H9 (cell line): ENCODE measurements around the gene CC2D2B. TPM values are rescaled to one million over a fixed set of nuclear protein-coding genes. Genes with fewer than 3 reads are reported as not detected.

Experiments
- DNase-seq: peaks from one replicate; pipeline ENCODE4 v3.0.0-alpha.2; 2017
- H2AFZ ChIP-seq: one replicate; pipeline ENCODE4 v1.6.1; 2013; ENCODE audit warnings: mild to moderate bottlenecking, low read length, control low read depth, moderate library complexity
- H2AK5ac ChIP-seq: 2 replicates; pipeline ENCODE4 v1.6.1; 2013; ENCODE audit warnings: low read length, control low read depth, mixed read lengths; ENCODE audit not compliant: insufficient read length
- H2BK120ac ChIP-seq: one replicate; pipeline ENCODE4 v1.6.1; 2013; ENCODE audit warnings: low read depth, mild to moderate bottlenecking, low read length, control low read depth, inconsistent platforms; ENCODE audit not compliant: poor library complexity, severe bottlenecking
- H2BK12ac ChIP-seq: 2 replicates; pipeline ENCODE4 v1.6.1; 2013; ENCODE audit warnings: low read length, control low read depth, mixed read lengths, low read depth; ENCODE audit not compliant: insufficient read length
- H2BK15ac ChIP-seq: 2 replicates; pipeline ENCODE4 v1.6.1; 2013; ENCODE audit warnings: low read depth, low read length, control low read depth
- H2BK20ac ChIP-seq: one replicate; pipeline ENCODE4 v1.6.1; 2013; ENCODE audit warnings: low read depth, mild to moderate bottlenecking, low read length, control low read depth, inconsistent platforms; ENCODE audit not compliant: poor library complexity, severe bottlenecking
- H2BK5ac ChIP-seq: 2 replicates; pipeline ENCODE4 v1.6.1; 2013; ENCODE audit warnings: low read length, control low read depth, mixed read lengths; ENCODE audit not compliant: insufficient read length
- H3K14ac ChIP-seq: 2 replicates; pipeline ENCODE4 v1.6.1; 2013; ENCODE audit warnings: low read length, control low read depth; ENCODE audit not compliant: insufficient read depth
- H3K18ac ChIP-seq: 2 replicates; pipeline ENCODE4 v1.6.1; 2013; ENCODE audit warnings: low read depth, mild to moderate bottlenecking, mixed read lengths, low read length, control low read depth; ENCODE audit not compliant: insufficient read length
- H3K23ac ChIP-seq: 2 replicates; pipeline ENCODE4 v1.6.1; 2013; ENCODE audit warnings: low read length, control low read depth, mixed read lengths, low read depth; ENCODE audit not compliant: insufficient read length
- H3K23me2 ChIP-seq: 2 replicates; pipeline ENCODE4 v1.6.1; 2013; ENCODE audit warnings: low read depth, mild to moderate bottlenecking, mixed read lengths, low read length, control low read depth; ENCODE audit not compliant: insufficient read length, poor library complexity, severe bottlenecking
- H3K27ac ChIP-seq: 2 replicates; pipeline ENCODE4 v1.5.1; 2013; ENCODE audit warnings: low read length, control low read depth, mixed read lengths, low read depth; ENCODE audit not compliant: insufficient read length
- H3K27me3 ChIP-seq: 2 replicates; pipeline ENCODE4 v1.6.1; 2013; ENCODE audit warnings: low read length, control low read depth, inconsistent platforms; ENCODE audit not compliant: insufficient read depth
- H3K4ac ChIP-seq: 2 replicates; pipeline ENCODE4 v1.6.1; 2013; ENCODE audit warnings: low read depth, mild to moderate bottlenecking, control low read depth, inconsistent platforms, low read length, moderate library complexity
- H3K4me1 ChIP-seq: 2 replicates; pipeline ENCODE4 v1.6.1; 2013; ENCODE audit warnings: low read length, control low read depth, inconsistent platforms; ENCODE audit not compliant: insufficient read depth
- H3K4me2 ChIP-seq: 2 replicates; pipeline ENCODE4 v1.6.1; 2013; ENCODE audit warnings: low read length, control low read depth, mixed read lengths; ENCODE audit not compliant: insufficient read length, insufficient read depth
- H3K56ac ChIP-seq: 2 replicates; pipeline ENCODE4 v1.6.1; 2013; ENCODE audit warnings: low read depth, mild to moderate bottlenecking, mixed read lengths, low read length, control low read depth; ENCODE audit not compliant: insufficient read length
- H3K79me1 ChIP-seq: 2 replicates; pipeline ENCODE4 v1.6.1; 2013; ENCODE audit warnings: low read depth, mild to moderate bottlenecking, moderate library complexity, low read length, control low read depth, inconsistent platforms; ENCODE audit not compliant: insufficient read depth, poor library complexity, severe bottlenecking
- H3K79me2 ChIP-seq: 2 replicates; pipeline ENCODE4 v1.6.1; 2013; ENCODE audit warnings: low read length, control low read depth, inconsistent platforms; ENCODE audit not compliant: insufficient read depth
- H3K9ac ChIP-seq: 2 replicates; pipeline ENCODE4 v1.6.1; 2013; ENCODE audit warnings: low read length, control low read depth, mixed read lengths; ENCODE audit not compliant: insufficient read length; ENCODE audit errors: extremely low read depth
- H3K9me3 ChIP-seq: one replicate; pipeline ENCODE4 v1.6.1; 2013; ENCODE audit warnings: low read depth, low read length, inconsistent platforms; ENCODE audit not compliant: control insufficient read depth
- H3T11ph ChIP-seq: one replicate; pipeline ENCODE4 v1.6.1; 2013; ENCODE audit warnings: mild to moderate bottlenecking, low read length, control low read depth, inconsistent platforms
- H4K20me1 ChIP-seq: one replicate; pipeline ENCODE4 v1.6.1; 2013; ENCODE audit not compliant: control insufficient read depth, insufficient read length, insufficient read depth
- H4K5ac ChIP-seq: 2 replicates; pipeline ENCODE4 v1.6.1; 2013; ENCODE audit warnings: low read depth, mild to moderate bottlenecking, mixed read lengths, low read length, control low read depth; ENCODE audit not compliant: insufficient read length
- H4K8ac ChIP-seq: replicated peaks from 2 replicates; pipeline ENCODE4 v1.6.1; 2013; ENCODE audit warnings: low read length, control low read depth, mixed read lengths, low read depth; ENCODE audit not compliant: insufficient read length
- H4K91ac ChIP-seq: 2 replicates; pipeline ENCODE4 v1.6.1; 2013; ENCODE audit warnings: low read depth, mild to moderate bottlenecking, moderate library complexity, mixed read lengths, low read length, control low read depth; ENCODE audit not compliant: insufficient read length
- H3K27ac Mint-ChIP-seq, 3 experiments: 2 replicates in 2 of 3; 3 replicates in 1 of 3; pipeline ENCODE4 v1.8.0; 2020 to 2021; ENCODE audit warnings: mixed read lengths in 3 of 3, mild to moderate bottlenecking in 1 of 3, moderate library complexity in 1 of 3
- H3K27me3 Mint-ChIP-seq: 2 replicates; pipeline ENCODE4 v1.8.0; 2021; ENCODE audit warnings: low read depth, mild to moderate bottlenecking, moderate library complexity, mixed read lengths
- H3K36me3 Mint-ChIP-seq, 3 experiments: 2 replicates in 2 of 3; 3 replicates in 1 of 3; pipeline ENCODE4 v1.8.0; 2020 to 2021; ENCODE audit warnings: low read depth in 3 of 3, mixed read lengths in 3 of 3; ENCODE audit not compliant: insufficient read depth in 1 of 3
- H3K4me1 Mint-ChIP-seq, 2 experiments: 2 replicates each; pipeline ENCODE4 v1.8.0; 2020; ENCODE audit warnings: mixed read lengths in 2 of 2
- H3K4me3 Mint-ChIP-seq, 2 experiments: 2 replicates in 1 of 2; 3 replicates in 1 of 2; pipeline ENCODE4 v1.8.0; 2020 to 2021; ENCODE audit warnings: mild to moderate bottlenecking in 2 of 2, mixed read lengths in 2 of 2, moderate library complexity in 1 of 2
- H3K9me3 Mint-ChIP-seq, 2 experiments: 2 replicates in 1 of 2; 3 replicates in 1 of 2; pipeline ENCODE4 v1.8.0; 2020; ENCODE audit warnings: mild to moderate bottlenecking in 2 of 2, mixed read lengths in 2 of 2, moderate library complexity in 1 of 2
- WGBS: extraction: QIAGEN DNeasy Blood & Tissue Kit; methylation state at CpG from one replicate; pipeline ENCODE4 v1.1.7; 2013; ENCODE audit warnings: missing lambda C conversion rate, low lambda C conversion rate, mixed read lengths; ENCODE audit not compliant: insufficient read length; ENCODE audit errors: extremely low coverage; 5-methylcytosine and 5-hydroxymethylcytosine counted together
- total RNA-seq: library from RNA; stranded (reverse); gene quantifications from 2 replicates; pipeline ENCODE4 v1.2.1, GENCODE V29; 2021
- TF ChIP-seq, protein P1 (sequence below): fragments of 200-600 bp; sonication (generic); conservative IDR thresholded peaks from 3 replicates; pipeline ENCODE4 v1.8.0; 2021; ENCODE audit warnings: antibody characterized with exemption, mild to moderate bottlenecking

CC2D2B gene
- total RNA-seq, 1 experiment from 2014 or later: 0.72 TPM

DNA sequence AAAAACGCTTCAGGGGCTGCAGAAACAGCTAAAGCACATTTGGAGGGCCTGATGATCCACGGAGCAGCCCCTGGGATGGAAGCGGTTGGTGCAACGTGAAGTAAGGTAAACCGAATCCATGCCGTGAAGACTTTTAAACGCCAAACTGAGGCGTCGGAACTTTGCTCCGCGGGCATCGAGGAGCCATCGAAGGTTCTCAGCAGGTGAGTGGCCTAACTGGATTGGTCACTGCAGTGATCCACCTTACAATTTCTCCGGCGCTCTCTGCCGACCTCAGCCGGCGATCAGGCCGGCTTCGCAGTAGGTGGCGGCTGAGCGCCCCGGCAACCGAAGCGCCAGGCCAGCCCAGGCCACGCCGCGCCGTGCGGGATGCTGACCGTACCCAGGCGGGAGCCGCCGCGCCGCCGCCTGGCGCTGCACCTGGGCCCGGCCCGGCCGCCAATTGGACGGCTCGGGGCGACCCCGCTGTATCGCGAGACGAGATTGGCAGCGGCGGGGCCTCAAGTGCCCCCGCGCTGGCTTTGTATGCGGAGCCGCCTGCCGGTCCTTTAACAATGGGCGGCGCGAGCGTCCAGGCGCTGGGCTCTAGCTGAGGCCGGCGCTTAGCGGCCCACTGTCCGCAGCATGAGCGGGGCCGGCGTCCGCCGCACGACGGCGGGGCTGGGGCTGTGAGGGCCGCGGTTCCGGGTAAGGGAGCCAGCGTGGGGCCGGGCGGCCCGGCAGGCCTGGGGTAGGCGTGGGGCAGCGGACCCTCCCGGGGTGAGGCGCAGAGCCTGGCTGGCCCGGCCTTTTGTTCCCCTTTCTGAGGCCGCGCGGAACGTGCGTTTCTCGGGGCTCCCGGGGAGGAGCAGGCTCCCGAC lies 135.5 kb downstream of the CC2D2B start, which contains the start of gene CCNJ:
CCNJ (plus strand) TSS at position 551 of the 860 bp plus-strand sequence. CDS start 811 bp downstream, outside the sequence.
- Histone ChIP-seq H4K20me1 (no peaks in the 10 kb centered on the region), H2BK120ac (no peak within 1 kb of the TSS), H3K27me3 (no peaks in the 10 kb centered on the region; the same call in 1 of the 2 replicates), H2BK5ac (no peak within 1 kb of the TSS), H3K14ac (peak within 1 kb of the TSS; percentile 73), H2BK12ac (no peak within 1 kb of the TSS), H2BK20ac (no peak within 1 kb of the TSS), H4K91ac (peak within 1 kb of the TSS; percentile 79), H2BK15ac (no peak within 1 kb of the TSS), H3K27ac (no peak within 1 kb of the TSS), H4K5ac (no peak within 1 kb of the TSS), H3K79me2 (peaks cover 22% of the 10 kb centered on the region; the same call in 1 of the 2 replicates), H3T11ph (no peak within 1 kb of the TSS), H3K23me2 (peaks cover 4% of the 10 kb centered on the region), H3K56ac (no peak within 1 kb of the TSS), H3K9me3 (no peaks in the 10 kb centered on the region), H3K9ac (peak within 1 kb of the TSS; percentile 90), H3K4me2 (peak within 1 kb of the TSS; percentile 94), H3K23ac (no peak within 1 kb of the TSS), H4K8ac (no peak within 1 kb of the TSS), H2AFZ (no peak within 1 kb of the TSS), H3K79me1 (no peaks in the 10 kb centered on the region), H2AK5ac (no peak within 1 kb of the TSS), H3K4ac (peak within 1 kb of the TSS; percentile 38; the same call in 1 of the 2 replicates), H3K18ac (peak within 1 kb of the TSS; percentile 93), H3K4me1 (no peaks in the 10 kb centered on the region)
- H3K27ac Mint-ChIP-seq: peak within 1 kb of the TSS in 2 of 3 experiments; percentile 93 to 96; a peak in 4 of 7 replicates
- peaks cover 14% of the 10 kb centered on the region for H3K27me3 Mint-ChIP-seq
- H3K4me3 Mint-ChIP-seq: peak within 1 kb of the TSS; percentile 95
- DNase-seq: peak; percentile 91
- H3K36me3 Mint-ChIP-seq: peaks cover 27 to 30% (median 27%) of the 10 kb centered on the region in 3 experiments
- H3K4me1 Mint-ChIP-seq: peaks cover 23 to 26% of the 10 kb centered on the region in 2 experiments
- WGBS: no CpG with 5 or more reads among the region's 92 CpGs
- TF ChIP-seq, protein P1, sequence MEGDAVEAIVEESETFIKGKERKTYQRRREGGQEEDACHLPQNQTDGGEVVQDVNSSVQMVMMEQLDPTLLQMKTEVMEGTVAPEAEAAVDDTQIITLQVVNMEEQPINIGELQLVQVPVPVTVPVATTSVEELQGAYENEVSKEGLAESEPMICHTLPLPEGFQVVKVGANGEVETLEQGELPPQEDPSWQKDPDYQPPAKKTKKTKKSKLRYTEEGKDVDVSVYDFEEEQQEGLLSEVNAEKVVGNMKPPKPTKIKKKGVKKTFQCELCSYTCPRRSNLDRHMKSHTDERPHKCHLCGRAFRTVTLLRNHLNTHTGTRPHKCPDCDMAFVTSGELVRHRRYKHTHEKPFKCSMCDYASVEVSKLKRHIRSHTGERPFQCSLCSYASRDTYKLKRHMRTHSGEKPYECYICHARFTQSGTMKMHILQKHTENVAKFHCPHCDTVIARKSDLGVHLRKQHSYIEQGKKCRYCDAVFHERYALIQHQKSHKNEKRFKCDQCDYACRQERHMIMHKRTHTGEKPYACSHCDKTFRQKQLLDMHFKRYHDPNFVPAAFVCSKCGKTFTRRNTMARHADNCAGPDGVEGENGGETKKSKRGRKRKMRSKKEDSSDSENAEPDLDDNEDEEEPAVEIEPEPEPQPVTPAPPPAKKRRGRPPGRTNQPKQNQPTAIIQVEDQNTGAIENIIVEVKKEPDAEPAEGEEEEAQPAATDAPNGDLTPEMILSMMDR: 0 out of 3 replicates have a peak, but pooled peaks have one; percentile 13
- peaks cover 0 to 4% of the 10 kb centered on the region in 2 experiments; a peak in 2 of 5 replicates for H3K9me3 Mint-ChIP-seq
